Ureter (tissue), 1 donor: ENCODE measurements around the gene ZNF501. TPM values are rescaled to one million over a fixed set of nuclear protein-coding genes. Genes with fewer than 3 reads are reported as not detected.

ENCODE experiments used
- total RNA-seq: library from RNA; stranded (reverse); gene quantifications from one replicate; pipeline ENCODE4 v1.2.4, GENCODE V29; 2023
- donor health status: DM: yes; HTN: yes; CAD: no.

The ZNF501 gene
- total RNA-seq, 1 donor from 2014 or later = 6.3 TPM

Other genes starting within 250 kb of the ZNF501 start
- gene ZKSCAN7, start 174.4 kb upstream of the ZNF501 start, total RNA-seq = 10.8 TPM
- 7.5 TPM for gene ZNF660, start 144.7 kb upstream of the ZNF501 start, total RNA-seq
- gene ZNF197, start 104.6 kb upstream of the ZNF501 start, total RNA-seq = 23.6 TPM
- gene ZNF35, start 80.9 kb upstream of the ZNF501 start, total RNA-seq = 13.5 TPM
- gene ZNF502, start 17.0 kb upstream of the ZNF501 start, total RNA-seq = 11.4 TPM
- 27.4 TPM for gene KIAA1143, start 32.0 kb downstream of the ZNF501 start, total RNA-seq
- gene KIF15, start 32.2 kb downstream of the ZNF501 start, total RNA-seq = 0.83 TPM
- gene TMEM42, start 132.3 kb downstream of the ZNF501 start, total RNA-seq = 13.1 TPM
- gene TGM4, start 145.0 kb downstream of the ZNF501 start, total RNA-seq = not detected
- gene ZDHHC3, start 246.5 kb downstream of the ZNF501 start, total RNA-seq = 151 TPM
- 62.1 TPM for gene EXOSC7, start 246.6 kb downstream of the ZNF501 start, total RNA-seq